HG03280 (cell line): ENCODE measurements around the gene ASPRV1.

ENCODE experiments used
- ATAC-seq: cut with Tn5 transposase; IDR thresholded peaks from one replicate; pipeline ENCODE4 v1.9.1; 2021; ENCODE audit warnings: mild to moderate bottlenecking, moderate library complexity; ENCODE audit not compliant: unreplicated experiment

The ASPRV1 gene

DNA sequence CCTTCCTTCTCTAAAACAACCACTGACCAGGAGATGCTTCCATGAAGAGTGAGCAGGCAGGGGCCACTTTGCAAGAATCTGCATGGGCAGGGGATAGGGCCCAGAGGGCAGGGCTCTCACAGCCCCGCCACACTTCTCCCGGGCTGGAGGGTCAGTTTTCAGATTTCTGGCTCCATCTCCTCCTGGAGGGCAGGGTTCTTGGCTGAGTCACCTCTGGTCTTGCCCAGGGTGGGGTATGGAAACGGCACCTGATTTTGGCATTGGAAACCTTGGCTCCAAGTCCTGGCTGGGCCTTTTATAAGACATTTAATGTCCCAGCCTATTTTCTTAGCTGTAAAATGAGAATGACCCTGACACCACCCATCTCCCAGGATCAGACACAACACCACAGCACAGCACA is 27.6 kb upstream of the ASPRV1 start:
- no peak for ATAC-seq

DNA sequence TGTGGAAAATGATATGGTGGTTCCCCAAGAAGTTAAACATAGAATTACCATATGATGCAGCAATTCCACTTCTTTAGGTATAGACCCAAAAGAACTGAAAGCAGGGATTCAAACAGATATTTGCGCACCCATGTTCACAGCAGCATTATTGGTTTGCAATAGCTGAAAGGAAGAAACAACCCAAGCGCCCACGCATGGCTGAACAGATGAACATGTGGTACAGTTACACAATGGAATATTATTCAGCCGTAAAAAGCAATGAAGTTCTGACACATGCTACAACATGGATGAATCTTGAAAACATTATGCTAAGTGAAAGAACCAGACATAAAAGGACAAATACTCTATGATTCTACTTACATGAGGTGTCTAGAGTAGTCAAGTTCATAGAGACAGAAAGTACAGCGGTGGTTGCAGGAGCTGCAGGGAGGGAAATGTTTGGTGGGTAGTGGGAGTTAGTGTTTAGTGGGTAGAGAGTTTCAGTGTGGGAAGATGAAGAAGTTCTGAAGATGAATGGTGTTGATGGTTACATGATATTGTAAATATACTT is 26.7 kb upstream of the ASPRV1 start:
- ATAC-seq = no peak

DNA sequence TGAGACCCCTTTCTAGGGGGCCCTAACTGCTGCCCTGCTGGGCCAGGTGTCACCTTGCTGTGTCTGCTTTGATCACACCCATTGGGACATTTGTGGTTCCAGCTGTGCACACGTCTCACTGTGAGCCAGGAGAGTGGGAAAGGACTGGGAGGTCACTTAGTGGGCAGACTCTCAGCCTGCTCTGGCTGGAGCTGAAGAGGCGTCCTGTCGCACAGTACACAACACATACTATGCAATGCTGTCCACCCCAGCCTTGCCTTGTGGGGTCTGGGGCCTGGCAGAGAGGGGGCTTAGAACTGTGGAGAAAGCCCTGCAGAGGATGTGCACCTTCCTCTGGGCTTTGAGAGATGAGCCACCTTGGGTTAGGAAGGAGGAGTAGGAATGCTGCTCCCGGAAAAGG is 25.3 kb upstream of the ASPRV1 start:
- no peak for ATAC-seq

DNA sequence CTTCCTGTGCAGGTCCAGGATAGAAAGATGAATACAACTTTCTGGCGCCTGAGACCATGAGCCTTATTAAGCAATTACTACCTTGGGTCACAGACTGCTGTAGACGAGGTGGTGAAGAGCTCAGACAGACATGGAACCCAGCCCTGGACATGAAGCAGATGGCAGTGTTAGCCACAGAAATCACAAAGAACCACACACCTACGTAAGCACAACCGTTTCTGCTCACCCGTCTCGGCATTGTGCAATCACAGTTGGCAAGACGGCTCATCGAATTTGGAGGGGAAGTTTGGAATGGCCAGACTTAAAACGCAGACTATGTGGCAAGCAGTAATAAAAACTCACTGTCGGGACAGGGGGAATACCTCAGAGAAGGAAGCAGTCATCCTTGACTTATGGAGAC is 24.3 kb upstream of the ASPRV1 start:
- no peak for ATAC-seq

DNA sequence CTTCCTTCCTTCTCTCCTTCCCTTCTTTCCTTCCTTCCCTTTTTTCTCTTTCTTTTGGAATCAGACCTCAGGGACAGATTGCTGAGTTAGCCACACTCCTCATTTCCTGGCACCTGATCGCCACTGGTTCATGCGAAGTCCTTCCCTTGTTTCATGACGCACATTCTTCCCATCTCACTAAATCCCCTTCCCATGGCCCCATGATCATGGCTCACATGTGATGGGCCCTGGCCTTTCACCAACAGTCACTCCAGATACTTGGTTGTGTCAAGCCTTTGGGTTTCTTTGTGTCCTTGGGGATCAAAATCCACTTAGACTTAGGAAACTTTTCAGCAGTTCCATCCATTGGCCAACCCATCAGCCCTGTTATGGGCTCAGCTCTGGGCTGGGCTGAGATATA is 23.8 kb upstream of the ASPRV1 start:
- no peak for ATAC-seq

DNA sequence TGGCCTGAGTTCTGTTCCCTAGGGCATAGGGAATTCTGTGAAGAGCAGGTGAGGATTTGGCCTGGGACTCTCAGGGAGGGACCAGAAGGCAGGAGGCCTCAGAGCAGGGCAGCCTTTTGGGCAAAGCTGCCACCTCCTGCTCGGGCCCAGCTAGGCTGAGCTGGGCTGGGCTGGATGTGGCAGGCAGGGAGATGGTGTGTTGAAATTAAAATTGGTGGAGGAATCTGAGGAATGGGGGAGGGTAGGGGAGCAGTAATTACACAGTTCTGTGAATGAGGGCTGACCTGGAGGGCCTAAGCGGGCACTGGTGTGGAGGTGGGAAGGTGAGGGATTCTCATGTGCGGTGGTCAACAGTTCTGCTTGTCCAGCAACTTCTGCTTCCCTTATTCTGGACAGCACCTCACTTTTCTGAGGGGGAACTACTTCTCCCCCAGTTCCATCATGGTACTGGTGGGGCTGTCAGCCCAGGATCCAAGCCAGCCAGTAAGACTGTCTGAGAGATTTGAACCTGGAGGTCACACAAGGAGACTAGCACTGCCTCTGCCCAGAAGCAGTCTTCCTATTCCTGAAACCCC is 22.0 kb upstream of the ASPRV1 start:
- ATAC-seq = no peak

DNA sequence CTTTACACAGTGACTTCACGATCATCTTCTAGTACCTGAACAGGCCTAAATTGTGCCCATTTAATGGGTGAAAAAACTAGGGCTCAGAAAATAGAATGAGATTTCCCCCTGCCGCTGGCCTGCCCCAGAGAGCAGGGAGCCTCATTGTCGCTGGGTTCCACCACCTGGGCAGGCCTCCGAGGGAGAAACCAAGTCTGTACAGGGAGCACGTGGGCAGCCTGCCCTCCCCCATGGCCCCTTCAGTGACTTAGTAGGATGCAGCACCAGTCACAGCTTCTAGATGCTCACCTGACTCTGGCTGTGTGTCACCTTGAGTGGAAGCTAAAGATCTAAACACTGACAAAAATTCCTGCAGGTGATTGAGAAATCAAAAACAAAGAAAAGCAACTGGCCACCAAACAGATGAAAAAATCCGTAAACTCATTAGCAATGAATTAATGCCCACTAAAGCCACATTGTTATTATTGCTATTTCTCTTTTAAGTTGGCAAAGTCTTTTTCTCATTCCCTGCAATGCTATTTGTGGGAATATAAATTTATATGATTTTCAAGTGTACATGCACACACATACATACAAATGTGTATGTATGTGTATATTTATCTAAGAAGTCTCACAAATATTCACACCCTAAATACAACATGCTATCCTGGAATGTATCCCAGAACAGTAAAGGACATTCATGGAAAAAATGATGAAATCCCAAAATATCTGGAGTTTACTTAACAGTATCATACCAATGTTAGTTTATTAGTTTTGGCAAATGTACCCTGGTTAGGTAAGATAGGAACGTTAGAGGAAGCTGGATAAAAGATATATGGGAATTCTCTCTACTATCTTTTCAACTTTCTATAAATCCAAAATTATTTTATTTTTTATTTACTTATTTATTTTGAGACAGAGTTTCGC is 18.7 kb upstream of the ASPRV1 start:
- ATAC-seq = no peak

DNA sequence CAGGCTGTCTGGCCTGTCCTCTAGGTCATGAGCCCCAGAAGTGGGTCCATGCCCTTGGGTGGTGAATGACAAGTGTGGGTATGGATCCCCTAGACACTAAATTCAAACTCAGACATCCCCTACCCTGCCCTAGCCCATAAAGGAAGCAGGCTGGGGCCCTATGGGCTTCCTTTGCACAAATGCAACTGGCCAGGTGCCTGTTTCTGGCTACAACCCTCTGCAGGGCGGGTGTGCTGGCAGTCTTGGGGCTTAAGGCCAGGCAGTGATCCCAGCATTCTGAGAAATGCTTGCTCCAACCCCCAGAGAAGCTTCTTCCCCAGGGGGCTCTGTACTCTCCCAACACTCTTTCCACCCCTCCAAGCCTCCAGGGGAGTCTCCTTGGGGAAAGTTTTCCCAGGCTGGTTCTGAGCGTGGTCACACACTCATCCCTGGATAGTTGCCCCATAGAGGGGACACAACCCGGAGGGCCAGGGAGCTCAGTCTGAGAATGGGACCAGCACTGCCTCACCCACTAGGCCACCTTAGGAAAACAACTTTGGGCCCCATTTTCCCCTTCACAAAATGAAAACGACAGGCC is 16.6 kb upstream of the ASPRV1 start:
- ATAC-seq = no peak

DNA sequence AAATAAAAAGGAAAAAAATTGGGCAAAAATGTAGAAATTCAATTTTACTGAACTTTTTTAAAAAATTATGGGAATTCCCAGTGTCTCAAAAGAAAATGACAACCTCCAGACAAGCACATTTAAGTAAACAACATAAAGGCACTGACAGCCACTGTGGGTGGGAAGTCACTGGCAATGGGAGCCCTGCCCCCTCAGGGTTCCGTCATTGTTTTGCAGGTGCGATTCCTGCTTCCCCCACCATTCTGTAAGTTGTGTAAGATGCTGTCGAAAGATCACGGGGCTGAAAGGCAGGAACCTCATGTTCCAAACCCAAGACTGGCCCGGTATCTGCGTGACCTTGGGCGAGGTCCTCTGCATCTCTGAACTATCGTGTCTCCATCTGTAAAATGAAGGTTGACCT is 15.8 kb upstream of the ASPRV1 start:
- ATAC-seq = no peak

DNA sequence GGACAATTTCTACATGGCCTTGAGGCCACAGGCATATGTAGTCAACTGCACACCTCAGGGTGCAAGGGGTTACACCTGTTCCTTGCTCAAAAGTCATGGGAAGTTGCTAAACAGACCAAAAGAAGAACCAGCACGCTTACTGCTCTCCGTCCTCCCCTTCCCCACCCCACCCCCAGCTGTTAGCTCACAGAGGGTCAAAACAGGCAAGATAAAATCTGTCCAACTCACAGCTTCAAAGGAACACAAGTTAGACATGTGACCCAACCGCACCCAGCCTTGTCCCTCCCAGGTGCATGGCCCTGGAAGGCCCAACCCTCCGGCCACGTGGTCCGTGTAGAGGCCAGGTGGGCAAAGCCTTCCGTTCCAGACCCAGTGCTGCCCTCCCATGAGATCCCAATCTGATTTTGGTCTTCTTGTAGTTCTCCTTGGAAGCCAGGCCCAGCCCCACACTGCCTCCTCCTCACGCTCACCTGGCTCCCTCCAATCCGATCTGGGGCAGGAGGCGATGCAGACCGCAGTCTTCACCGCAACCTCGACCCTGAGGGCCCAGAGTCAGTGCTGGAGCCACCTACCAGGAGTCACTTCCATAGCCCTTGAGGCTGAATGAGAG is 14.5 kb upstream of the ASPRV1 start:
- ATAC-seq = no peak

DNA sequence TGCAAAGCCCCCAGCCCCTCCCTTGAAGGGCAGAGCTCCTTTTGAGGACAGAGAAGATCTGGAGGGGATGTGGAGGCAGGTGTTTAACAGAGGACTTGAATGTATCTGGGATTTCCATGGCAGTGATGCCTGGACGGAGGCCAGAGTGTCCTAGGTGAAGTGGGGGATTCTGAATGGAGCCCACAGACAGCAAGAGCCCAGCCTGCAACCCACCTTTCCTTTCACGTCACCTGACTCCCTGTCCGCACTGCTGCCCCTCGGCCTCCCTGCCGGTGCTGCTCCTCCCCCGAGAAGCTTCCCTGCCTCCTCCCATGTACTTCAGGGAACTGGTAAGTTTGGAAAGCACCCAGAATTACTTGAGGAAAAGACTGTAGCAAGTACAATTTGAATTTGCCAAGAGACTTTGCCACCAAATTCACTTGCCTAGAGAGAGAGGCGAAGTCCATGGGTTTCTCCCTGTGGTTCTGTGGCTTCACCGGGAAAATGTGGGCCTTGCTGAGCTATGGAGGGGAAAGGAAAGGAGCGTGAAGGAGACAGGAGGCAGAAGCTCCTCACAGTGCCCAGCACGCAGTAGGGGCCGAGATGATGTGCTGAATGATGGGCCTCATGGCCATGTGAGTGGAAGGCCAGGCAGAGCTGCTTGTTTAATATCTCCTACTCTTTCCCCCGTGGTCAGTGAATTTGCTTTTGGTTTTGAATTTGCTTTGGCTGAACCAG is 13.9 kb upstream of the ASPRV1 start:
- no peak for ATAC-seq

DNA sequence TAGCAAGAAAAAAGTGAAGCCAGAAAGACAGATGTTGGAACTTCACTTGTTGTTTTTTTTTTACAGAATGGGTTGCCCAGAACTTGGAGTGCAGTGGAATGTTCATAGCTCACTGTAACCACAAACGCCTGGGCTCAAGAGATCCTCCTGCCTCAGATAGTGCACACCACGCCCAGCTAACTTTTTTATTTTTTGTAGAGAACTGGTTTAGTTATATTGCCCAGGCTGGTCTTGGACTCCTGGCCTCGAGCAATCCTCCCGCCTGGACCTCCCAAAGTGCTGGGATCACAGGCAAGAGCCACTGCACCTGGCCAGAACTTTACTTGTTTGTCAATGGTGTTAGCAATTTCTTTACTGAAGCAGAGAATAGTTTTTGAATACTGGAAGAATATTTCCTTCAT is 11.9 kb upstream of the ASPRV1 start:
- ATAC-seq = no peak

DNA sequence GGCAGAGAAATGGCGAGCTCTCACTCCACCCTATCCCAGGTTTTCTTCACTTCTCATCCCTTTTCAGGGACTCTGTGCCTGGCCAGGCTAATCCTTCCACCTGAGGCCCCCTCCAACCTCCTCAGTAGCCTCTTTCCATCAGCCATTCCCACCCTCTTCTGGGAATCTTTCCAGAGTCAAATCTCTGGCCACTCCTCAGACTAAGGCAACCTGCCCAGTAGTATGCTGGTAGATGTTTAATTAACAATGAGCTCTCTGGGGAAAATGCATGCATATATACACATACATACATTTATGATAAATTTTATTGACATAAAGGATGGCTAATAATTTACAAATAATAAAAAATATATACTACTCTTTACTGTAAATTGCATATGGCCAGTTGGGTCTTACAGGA is 11.4 kb upstream of the ASPRV1 start:
- ATAC-seq = no peak

DNA sequence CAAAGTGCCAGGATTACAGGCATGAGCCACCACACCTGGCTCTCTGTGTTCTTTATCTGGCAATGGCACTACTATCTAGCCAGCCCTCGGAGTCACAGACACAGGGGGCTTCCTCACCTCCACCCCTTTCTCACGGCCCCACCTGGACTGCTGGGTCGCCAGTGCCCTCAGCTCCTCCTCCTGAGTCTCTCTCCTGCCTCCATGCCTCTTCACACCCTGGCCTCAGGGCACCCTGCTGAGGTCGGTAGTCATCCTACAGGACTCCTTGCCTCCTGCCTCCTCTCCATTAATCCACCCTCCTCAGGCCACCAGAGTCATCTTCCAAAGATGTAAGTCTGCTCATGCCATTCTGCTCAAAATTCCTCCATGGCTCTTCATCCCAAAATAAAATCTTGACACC is 8.6 kb upstream of the ASPRV1 start:
- ATAC-seq = no peak

DNA sequence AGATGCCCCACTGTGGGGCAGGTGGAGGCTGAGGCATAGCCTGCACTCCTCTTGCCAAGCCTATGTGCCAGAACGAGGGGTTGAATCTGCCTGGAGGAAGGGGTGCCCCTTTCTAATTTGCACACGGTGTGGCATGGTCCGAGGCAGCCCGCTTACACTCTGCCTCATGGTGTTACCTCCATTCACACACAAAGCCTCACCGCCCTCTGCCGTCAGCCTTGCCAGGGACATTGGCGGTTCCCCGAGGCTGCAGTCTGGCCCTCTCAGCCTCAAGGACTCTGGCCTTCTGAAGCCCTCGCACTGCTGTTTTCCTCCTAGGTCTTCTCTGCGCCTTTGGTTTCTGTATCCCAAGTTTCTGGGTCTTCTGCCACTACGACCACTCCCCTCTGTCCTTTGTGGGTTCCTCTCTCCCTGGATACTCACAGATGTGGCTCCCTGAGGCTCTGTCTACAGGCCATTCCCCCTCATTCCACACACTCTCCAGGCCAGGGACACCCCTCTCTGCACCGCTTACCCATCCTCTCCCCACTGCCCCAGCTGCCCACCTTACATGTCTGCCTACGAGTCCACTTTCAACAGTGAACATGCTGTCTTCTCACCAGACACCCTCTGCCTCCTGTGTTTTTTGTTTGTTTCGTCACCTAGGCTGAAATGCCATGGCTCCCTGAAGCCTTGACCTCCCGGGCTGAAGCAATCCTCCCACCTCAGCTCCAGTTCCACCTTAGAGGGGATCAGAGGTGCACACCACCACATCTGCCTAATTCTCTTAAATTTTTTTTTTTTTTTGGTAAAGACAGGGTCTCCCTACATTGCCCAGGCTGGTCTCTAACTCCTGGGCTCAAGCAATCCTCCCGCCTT is 7.9 kb upstream of the ASPRV1 start:
- no peak for ATAC-seq

DNA sequence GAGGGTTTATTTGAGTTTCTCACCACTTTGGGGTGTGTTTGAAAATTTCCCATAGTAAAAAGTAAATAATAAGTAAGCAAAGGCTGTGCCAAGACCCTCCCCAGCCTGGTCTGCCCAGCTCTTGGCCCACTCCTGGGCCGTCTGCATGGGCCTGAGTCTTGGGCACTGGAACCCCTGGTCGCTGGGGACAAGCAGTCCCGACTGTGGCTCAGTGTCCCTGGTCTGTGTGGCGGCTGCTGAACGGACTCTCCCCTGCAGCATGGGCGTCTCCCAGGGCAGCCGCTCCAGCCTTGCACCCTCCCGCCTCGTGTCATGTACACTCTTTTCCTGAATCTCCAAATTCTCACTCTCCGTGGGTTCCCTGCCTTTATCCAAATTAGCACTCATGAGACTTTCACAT is 7.2 kb upstream of the ASPRV1 start:
- ATAC-seq = no peak

DNA sequence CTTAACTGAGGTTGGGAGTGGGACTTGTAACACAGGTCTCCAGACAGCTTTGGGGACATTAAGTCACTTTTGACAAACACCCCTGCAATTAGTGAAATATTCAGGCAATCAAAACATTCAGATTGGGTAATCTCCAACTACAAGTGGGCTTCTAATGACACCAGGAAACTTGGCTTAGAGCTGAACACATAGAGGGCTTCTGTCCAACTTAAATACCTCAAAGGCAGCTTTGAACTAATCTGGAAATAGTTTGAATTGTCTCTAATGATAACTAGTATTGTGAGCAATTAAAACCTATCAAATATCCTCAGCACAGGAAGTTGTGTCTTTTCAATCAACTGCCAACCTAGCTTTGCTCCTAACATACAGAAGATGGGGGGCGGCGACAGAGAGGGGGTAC is 5.1 kb upstream of the ASPRV1 start:
- ATAC-seq = no peak

DNA sequence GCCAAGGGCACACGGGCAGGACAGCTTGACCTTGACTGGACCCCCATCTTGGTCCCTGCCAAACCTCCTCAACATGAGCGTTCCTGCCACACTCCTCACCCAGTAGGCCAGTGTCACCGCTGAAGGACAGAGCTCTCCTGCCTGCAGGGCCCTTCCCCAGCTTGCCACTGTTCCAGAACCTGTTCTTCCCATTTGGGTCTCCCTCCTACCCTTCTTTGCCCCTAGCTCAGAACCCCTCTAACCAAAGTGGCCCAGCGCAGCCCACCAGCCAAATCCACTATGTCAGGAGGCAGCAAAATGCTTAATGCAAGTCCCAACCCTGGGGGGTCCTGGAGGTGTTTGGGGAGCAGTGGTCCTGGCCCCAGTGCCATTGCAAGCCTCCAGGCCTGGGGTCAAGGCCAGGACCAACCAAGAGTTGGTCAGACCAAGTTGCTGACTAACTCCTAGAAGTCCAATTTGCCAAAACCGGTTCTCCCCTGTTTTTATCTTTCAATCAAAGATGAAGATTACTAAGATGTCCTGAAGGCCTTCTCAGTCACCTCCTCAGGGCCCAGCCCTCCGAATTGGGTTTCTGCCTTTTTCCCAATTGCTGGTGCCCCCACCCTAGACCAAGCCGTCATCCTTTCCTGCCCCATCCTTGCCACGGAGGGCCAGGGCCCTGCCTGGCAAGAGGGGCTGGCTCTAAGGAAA is 4.5 kb upstream of the ASPRV1 start:
- no peak for ATAC-seq

DNA sequence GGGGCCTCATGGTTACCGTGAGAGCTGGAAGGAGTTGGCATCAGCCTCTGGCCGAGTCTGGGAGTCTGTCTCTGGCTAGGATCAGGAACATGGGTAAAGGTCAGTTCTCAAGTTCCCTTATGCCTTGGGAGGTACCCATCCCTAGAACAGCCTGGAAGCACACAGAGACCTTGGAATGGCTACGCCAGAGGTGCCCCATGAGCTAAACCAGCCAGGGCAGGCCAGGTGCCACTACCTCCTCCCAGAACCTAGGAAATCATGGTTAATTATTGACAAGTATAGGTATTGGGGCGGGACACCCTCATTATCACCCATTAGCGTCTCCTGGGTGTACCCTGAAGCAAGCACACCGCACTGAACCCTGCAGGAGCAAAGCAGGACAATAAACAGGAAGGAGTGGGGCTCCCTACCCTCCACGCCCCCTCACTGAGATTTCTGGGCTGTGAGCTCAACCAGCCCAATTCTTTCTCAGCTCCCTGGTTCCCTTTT is 3.0 kb upstream of the ASPRV1 start:
- no peak for ATAC-seq
